ENCODE results near the gene USP10. TPM values are rescaled to one million over a fixed set of nuclear protein-coding genes. Genes with fewer than 3 reads are reported as not detected.
A peak's percentile ranks its signal among the peaks of the same experiment; 100 is the strongest.

The USP10 gene
- 70.6 and 71.6 TPM in 2 replicates for total RNA-seq (2014; rRNA removed)
- polyA plus RNA-seq (2012): 35.4 TPM

DNA sequence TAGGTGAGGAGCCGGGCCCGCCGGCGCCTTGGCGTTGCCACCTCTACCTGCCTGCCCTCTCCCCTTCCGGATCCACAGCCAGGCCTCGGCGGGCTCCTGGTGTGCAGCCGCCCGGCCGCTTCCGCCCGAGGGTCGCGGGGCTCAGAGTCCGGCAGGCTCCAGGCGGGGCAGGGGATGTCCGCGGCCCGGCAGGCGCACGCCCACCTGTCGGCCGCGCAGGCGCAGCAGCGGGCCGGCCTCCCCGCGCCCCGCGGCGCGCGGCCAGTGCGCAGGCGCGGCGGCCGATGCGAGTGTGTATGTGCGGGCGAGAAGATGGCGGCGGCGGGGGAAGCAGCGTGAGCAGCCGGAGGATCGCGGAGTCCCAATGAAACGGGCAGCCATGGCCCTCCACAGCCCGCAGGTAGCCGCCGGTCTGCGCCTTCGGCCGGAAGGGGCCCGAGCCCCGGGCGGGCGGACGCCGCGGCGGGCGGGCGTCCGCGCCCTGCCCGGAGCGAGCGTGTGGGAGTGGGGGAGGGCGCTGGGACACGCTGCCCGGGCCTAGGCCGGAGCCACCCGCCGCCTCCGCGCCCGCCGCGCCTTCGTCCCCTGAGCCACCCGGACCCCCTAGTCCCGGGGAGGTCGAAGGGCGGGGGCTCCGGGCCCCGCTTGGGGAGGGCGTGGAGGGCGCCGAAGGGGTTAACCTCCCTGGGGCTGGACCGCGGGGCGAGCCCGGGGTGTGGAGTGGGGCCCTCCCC lies at the start of gene USP10:
Gene USP10, plus strand, starts transcription at position 289 of the 734 bp plus-strand sequence. Its CDS starts 91 bp downstream, at position 380.
- DNase-seq (ENCODE audit: low read depth): peak; percentile 64

- DNase-seq (ENCODE audit: low read depth): no peak
These were observed 49.5 kb upstream of the USP10 start for GRCh38 chr16:84650062-84650991.

GRCh38 chr16:84652566-84652965 lies 47.2 kb upstream of the USP10 start:
- DNase-seq (ENCODE audit: low read depth): no peak

GRCh38 chr16:84654238-84654637 lies 45.6 kb upstream of the USP10 start:
- no peak for DNase-seq (ENCODE audit: low read depth)

- no peak for DNase-seq (ENCODE audit: low read depth)
These were observed 44.8 kb upstream of the USP10 start for GRCh38 chr16:84654998-84655397.

GRCh38 chr16:84656649-84657048 lies 43.2 kb upstream of the USP10 start:
- no peak for DNase-seq (ENCODE audit: low read depth)

DNA sequence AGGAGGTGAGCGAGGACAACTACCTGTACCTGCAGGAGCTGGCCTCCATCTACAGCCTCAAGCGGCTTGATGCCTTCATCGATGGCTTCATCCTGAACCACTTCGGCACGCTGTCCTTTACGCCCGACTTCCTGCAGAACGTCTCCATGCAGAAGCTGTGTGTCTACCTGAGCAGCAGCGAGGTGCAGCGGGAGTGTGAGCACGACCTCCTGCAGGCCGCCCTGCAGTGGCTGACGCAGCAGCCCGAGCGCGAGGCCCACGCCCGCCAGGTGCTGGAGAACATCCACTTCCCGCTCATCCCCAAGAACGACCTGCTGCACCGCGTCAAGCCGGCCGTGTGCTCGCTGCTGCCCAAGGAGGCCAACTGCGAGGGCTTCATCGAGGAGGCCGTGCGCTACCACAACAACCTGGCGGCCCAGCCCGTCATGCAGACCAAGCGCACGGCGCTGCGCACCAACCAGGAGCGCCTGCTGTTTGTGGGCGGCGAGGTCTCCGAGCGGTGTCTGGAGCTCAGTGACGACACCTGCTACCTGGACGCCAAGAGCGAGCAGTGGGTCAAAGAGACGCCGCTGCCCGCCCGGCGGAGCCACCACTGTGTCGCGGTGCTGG lies 42.5 kb upstream of the USP10 start:
- DNase-seq (ENCODE audit: low read depth): no peak

DNA sequence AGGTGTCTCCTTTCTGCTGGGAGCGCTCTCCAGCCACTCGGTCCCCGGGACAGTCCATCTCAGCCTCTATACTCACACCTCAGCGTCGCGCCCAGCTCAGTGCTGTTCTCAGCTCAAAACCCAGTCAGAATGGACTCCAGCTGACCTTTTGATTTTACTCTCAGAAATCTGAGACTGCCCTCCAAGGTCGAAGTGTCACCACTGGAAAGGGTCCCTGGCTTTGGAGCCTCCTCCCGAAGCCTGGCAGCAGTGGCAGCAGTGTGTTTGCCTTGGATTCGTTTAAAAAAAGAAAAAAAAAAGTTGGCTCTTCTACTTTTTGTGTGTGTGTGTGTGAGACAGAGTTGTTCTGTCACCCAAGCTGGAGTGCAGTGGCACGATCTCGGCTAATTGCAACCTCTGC lies 41.1 kb upstream of the USP10 start:
- DNase-seq (ENCODE audit: low read depth): no peak

GRCh38 chr16:84659656-84660300 lies 40.0 kb upstream of the USP10 start:
- no peak for DNase-seq (ENCODE audit: low read depth)

DNA sequence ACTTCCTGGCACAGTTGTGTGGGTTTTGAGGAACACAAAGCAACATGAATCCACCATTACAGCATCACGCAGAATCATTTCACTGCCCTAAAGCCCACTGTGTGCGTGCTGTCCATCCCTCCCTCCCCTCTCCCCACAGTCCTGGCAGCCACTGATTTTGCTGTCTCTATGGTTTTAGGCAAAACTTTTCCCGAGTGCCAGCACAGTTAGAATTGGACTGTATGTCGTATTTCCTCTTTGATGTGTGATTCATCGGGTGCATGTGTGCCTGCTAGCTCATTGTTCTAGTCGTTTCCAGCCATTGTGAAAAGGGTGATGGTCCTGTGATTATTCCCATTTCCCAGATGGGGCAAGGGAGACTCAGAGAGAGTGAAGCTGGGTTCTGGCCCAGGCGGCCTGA lies 38.8 kb upstream of the USP10 start:
- DNase-seq (ENCODE audit: low read depth): no peak

DNA sequence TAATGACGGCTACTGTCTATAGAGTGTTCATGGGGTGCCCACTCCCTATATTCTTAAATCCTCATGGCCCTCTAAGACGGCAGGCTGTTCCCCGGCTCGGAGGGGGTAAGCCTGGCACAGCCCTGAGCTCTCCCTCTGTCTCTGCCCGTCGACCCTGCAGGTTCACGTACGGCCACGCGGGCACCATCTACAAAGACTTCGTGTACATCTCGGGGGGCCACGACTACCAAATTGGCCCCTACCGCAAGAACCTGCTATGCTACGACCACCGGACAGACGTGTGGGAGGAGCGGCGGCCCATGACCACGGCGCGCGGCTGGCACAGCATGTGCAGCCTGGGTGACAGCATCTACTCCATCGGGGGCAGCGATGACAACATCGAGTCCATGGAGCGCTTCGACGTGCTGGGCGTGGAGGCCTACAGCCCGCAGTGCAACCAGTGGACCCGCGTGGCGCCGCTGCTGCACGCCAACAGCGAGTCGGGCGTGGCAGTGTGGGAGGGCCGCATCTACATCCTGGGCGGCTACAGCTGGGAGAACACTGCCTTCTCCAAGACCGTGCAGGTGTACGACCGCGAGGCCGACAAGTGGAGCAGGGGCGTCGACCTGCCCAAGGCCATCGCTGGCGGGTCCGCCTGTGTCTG lies 38.3 kb upstream of the USP10 start:
- no peak for DNase-seq (ENCODE audit: low read depth)

- no peak for DNase-seq (ENCODE audit: low read depth)
These were observed 37.3 kb upstream of the USP10 start for GRCh38 chr16:84662471-84662870.

DNA sequence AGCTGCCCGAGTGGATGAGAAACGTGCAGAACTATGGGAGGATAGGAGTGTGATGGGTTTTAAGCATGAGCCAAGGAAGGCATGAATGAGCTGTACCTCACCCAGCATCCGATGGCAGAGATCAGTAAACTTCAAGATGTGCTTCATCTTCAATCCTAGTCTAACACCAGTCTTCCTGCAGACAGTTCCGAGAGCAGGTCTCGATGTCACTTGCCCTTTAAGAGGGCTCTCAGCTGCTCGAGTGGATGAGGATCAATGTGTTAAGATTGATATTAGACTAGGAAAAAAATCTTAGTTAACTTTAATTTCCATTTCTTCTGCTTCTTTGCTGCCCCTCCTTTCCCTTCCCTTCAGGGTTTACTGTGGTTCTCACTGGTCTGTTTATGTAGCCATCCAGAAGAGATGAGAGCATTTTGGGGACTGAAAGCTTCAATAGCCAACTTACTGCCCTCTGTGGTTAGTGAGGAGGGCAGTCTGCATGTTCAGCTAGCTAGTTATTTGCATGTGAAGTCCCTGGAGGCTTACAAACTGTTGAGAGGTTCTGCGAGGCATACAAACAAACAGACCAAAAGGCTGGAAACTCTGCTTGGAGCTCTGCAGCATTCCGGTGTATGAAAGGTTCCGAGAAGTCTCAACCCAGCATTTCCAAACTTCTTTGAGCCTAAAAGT lies 36.2 kb upstream of the USP10 start:
- DNase-seq (ENCODE audit: low read depth): no peak

DNA sequence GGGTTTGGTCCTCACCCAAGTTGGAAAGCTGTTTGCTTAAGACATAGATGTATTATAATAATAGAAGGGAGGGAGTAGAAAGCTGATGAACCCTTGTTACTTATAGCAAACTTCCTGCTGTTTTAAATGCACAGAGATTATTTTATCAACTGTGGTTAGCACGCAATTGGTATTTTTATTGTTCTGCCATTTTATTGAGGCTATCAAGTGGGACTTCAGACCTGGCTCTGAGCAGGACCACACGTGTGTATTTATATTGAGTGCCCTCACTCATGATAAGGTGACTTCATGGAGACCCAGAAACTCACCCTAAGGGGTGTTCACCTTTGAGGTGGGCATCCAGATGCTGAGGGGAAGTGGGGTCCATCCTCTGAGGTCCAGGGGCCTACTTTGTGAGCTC lies 34.4 kb upstream of the USP10 start:
- no peak for DNase-seq (ENCODE audit: low read depth)

DNA sequence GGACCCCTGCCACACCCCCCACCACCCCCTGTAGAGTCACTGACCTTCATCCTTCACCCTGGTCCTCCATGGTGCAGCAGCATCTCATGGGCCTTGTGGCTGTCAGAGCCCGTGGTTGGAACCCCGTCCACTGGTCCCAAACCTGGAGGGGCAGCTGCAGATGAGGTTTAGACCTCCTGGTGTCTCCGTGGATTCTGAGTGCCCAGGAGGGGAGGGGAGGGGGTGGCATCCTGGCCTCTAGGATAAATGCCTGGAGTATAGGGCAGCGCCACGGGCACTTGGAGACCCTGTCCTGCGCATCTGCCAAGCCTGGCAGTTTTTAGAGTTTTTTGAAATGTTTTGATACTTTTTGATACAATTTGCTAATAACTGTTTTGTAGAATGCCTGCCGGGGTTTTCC lies 34.0 kb upstream of the USP10 start:
- no peak for DNase-seq (ENCODE audit: low read depth)

DNA sequence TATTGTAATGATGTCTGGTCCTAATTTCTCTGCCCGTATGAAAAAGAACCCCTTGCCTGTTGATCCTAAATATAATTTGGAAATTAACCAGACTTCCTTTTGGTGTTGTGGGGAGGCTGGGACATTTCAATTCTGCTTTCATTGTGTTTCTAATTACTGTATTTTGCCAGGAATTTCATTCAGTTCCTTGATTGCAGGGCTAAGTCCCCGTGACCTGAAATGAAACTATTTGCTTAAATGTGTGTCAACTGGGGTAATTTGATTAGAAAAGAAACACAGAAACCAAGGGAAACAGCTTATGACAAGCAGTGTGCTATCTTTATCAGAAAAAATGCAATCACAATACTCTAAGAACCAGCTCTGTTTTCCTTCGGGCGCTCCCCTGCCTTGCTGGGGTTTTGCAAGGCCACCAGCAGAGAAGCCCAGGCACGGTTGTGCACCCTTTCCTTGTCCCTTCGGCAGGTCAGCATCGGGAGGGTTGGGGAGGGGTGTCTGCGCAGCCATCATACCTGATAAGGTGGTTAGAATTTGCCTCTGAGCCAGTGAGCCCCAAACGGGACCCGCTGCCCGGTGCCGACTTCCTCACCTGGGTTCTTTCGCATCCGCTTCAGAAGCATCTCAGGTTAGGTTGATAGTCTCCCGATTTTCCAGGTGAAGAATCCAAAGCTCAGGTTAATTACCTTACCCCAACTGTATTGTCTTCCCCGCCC lies 32.0 kb upstream of the USP10 start:
- no peak for DNase-seq (ENCODE audit: low read depth)

GRCh38 chr16:84670063-84670462 lies 29.7 kb upstream of the USP10 start:
- no peak for DNase-seq (ENCODE audit: low read depth)

- DNase-seq (ENCODE audit: low read depth): peak; percentile 63
These were observed 27.3 kb upstream of the USP10 start for GRCh38 chr16:84672276-84673202.

DNA sequence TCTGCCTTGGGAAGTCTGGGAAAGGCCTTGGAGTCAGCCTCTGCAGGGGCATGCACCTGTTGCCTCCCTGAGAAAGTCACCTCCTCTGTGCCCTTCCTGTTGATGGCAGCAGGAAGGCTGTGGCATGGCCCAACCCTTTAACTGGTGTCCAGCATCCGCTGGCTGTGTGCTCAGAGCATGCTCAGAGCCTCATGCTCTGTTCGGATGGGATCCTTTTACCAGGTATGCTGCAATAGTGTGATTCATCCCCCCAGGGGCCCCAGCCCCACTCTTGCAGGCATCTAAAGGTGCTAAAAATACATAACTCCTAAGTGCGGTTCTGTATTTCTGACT lies 26.6 kb upstream of the USP10 start:
- peak; percentile 22 for DNase-seq (ENCODE audit: low read depth)
